Esophagus (tissue), 2 donors: ENCODE measurements around the gene CA5A. TPM values are rescaled to one million over a fixed set of nuclear protein-coding genes. Genes with fewer than 3 reads are reported as not detected.
A peak's percentile ranks its signal among the peaks of the same experiment; 100 is the strongest.

ENCODE experiments used
- H3K27ac ChIP-seq, 2 donors: one replicate each; pipeline ENCODE4 v1.5.1; 2013; ENCODE audit warnings: low read depth in 2 of 2, mild to moderate bottlenecking in 2 of 2, inconsistent platforms in 1 of 2, low read length in 1 of 2, moderate library complexity in 1 of 2
- H3K27me3 ChIP-seq, 2 donors: one replicate each; pipeline ENCODE4 v1.6.1; 2013; ENCODE audit warnings: low read length in 2 of 2, control low read depth in 1 of 2, mild to moderate bottlenecking in 1 of 2; ENCODE audit not compliant: insufficient read depth in 2 of 2, control insufficient read depth in 1 of 2
- H3K36me3 ChIP-seq, 2 donors: one replicate each; pipeline ENCODE4 v1.6.1; 2013; ENCODE audit warnings: low read length in 1 of 2; ENCODE audit not compliant: control insufficient read depth in 2 of 2, insufficient read depth in 2 of 2
- H3K4me1 ChIP-seq, 2 donors: one replicate each; pipeline ENCODE4 v1.6.1; 2013; ENCODE audit warnings: low read length in 1 of 2; ENCODE audit not compliant: control insufficient read depth in 2 of 2, insufficient read depth in 2 of 2
- H3K4me3 ChIP-seq, 2 donors: one replicate each; pipeline ENCODE4 v1.5.1; 2013; ENCODE audit warnings: low read length in 2 of 2, mild to moderate bottlenecking in 2 of 2, low read depth in 1 of 2, moderate library complexity in 1 of 2
- H3K9me3 ChIP-seq, 2 donors: one replicate each; pipeline ENCODE4 v1.6.1; 2013; ENCODE audit warnings: mild to moderate bottlenecking in 2 of 2, low read depth in 1 of 2, low read length in 1 of 2, moderate library complexity in 1 of 2; ENCODE audit not compliant: control insufficient read depth in 2 of 2, insufficient read depth in 1 of 2
- WGBS, 2 donors: extraction: QIAGEN DNeasy Blood & Tissue Kit; methylation state at CpG; one replicate each; pipeline ENCODE4 v1.1.7; 2013; 5-methylcytosine and 5-hydroxymethylcytosine counted together
- polyA plus RNA-seq, 2 donors: library from polyadenylated mRNA; stranded (reverse); fragments of 200-250 nt; gene quantifications; one replicate each; pipeline ENCODE4 v1.2.3, GENCODE V29; 2013
- donor health status: healthy with polysubstance abuse.
- donor health status: Bipolar disorder and iron deficiency.

CA5A gene
- polyA plus RNA-seq, 2 donors = not detected

DNA sequence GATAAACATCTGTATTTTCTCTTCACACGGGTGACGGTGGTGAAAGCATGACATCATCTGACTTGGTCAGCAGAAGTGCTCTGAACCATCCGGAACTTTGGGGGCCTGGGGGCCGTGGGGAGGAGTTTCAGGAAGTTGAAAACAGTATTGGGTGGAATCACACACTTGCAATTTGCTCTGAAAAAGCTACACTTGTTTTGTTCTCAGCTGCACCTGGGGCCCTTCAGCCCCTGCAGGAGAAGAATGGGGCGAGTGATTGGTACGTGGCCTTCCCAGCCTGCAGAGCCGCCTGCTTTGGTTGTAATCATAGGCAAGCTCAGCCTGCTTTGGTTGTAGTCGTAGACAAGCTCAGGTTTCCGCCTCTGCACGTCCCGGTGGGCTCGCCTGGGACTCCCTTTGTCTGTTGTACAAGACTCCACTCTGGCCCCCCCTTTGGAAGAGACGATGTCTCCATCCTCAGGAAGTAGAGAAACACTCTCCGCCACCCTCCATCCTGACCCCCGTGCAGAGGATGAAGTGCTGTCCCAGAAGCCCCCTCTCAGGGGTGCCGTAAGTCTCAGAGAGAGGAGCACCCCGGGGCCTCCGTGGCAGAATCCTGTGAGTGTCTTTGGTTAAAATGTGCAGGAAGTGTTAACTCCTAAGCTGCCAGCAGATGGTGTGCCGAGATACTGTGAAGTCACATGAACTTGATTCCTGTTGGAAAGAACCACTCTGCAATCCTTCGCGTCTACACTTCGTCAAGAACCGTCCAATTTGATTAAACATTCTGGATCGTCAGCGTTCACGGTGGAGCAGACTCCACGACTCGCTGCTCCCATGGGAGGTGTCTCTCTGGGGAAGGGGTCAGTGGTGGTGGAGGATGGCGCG is 20.3 kb upstream of the CA5A start:
- Histone ChIP-seq H3K4me3 (no peak overlapping the region), H3K4me1 (peaks cover 2 to 7% of the 10 kb centered on the region in 2 donors), H3K27me3 (no peaks in the 10 kb centered on the region), H3K36me3 (peaks cover 0 to 11% of the 10 kb centered on the region in 2 donors), H3K9me3 (peaks cover 0 to 3% of the 10 kb centered on the region in 2 donors), H3K27ac (peak overlapping the region; percentile 9 to 47)
- 48 to 51% methylated on average over 30 of the region's 30 CpGs for WGBS, 2 donors

DNA sequence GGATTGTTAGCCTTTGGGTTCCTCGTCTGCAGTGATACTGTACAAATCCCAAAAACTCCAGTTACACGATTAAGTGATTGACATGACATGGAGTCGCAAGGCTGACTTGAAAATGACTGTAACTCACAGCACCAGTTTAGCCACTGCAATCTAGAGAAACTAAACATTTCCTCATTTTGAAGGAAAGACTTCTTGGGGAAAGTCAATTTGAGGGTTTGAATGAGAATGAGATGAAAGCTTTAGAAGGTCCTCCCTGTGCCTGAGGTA is 19.7 kb upstream of the CA5A start:
- Histone ChIP-seq H3K36me3 (peaks cover 0 to 11% of the 10 kb centered on the region in 2 donors), H3K27me3 (no peaks in the 10 kb centered on the region), H3K4me3 (no peak overlapping the region), H3K27ac (peak overlapping the region; percentile 9 to 52), H3K4me1 (peaks cover 2 to 7% of the 10 kb centered on the region in 2 donors), H3K9me3 (peaks cover 0 to 3% of the 10 kb centered on the region in 2 donors)
- 59 to 62% methylated on average over 3 of the region's 3 CpGs for WGBS, 2 donors

DNA sequence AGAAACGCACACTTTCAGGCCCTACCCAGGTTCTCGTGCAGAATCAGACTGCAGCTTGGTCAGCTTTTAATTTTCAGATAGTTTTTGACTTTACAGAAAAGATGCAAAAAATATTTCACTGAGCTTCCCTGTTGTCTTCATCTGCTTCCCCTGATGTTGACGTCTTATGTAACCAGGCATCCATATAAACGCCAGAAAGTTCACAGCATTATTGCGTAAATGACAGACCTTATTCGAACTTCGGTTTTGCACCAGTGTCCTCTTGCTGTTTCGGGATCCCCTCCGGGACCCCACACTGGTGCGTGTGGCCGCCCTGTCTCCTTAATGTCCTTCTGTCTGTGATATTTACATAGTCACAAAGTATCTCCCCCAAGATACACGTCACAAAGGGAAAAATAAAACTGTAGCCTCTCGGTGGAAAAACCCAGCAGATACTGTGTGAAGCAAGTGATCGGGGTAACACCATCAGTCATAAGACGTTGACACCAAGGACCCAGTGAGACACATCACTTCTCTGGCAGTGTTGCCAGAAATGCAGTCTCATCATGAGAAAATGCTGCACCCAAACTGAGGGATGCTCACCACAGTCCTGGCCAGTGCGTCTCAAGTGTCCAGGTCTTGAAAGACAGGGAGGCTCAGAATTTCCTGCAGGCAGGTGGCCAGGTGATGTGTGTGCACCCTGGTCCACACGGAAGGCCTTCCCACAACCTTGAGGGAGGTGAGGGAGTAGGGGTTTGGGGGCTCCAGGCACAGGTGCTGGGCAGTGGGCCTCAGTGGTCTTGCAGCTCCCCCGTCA is 19.2 kb upstream of the CA5A start:
- H3K4me3 ChIP-seq = no peak overlapping the region
- peak overlapping the region in 1 of 2 donors; percentile 52 for H3K27ac ChIP-seq
- no peaks in the 10 kb centered on the region for H3K27me3 ChIP-seq
- peaks cover 0 to 3% of the 10 kb centered on the region in 2 donors for H3K9me3 ChIP-seq
- H3K4me1 ChIP-seq = peaks cover 2 to 7% of the 10 kb centered on the region in 2 donors
- 82 to 83% methylated on average over 18 of the region's 18 CpGs for WGBS, 2 donors
- H3K36me3 ChIP-seq = peaks cover 0 to 11% of the 10 kb centered on the region in 2 donors

DNA sequence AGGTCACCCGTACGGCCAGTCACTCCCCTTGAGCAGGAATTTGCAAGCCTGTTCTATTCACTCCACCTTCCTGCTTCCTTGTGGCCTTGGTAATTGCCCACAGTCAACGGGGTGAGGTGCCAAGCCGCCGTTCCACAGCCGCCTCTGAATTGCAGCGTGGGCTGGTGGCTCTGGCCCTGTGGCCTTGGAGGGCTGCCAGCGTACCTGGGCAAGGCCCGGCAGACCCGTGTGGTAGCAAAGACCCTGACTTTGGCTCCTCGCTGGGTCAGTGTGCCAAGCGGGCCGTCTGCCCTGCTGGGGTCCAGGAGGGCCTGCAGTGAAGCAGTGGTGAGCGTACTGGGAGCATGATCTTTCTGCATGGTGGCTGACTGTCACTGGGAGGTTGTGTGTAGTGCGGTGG is 18.5 kb upstream of the CA5A start:
- Histone ChIP-seq H3K9me3 (peaks cover 0 to 3% of the 10 kb centered on the region in 2 donors), H3K27ac (peak overlapping the region in 1 of 2 donors; percentile 6), H3K36me3 (peaks cover 0 to 11% of the 10 kb centered on the region in 2 donors), H3K4me3 (no peak overlapping the region), H3K4me1 (peaks cover 2 to 7% of the 10 kb centered on the region in 2 donors), H3K27me3 (no peaks in the 10 kb centered on the region)
- WGBS, 2 donors = 53 to 65% methylated on average over 15 of the region's 15 CpGs

DNA sequence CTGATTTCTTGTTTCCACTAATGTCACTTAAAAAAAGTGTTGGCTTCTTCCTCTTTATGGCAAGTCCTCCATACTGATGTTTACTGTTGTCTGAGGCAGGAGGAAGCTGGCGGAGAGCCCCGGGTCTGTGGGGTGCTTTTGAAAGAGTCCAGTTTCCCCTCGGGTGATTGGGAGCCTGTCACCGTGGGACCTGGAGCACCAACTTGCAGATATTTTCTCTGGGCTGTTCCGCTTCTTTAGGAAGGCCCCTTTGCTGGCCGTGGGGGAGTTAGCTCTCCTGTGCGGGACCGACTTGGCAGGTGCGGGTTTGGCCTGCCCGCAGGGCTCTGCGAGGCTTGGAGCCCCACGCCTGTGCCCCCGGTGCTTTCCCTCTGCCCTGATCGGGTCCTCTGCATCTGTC is 18.0 kb upstream of the CA5A start:
- Histone ChIP-seq H3K27me3 (no peaks in the 10 kb centered on the region), H3K9me3 (peaks cover 0 to 3% of the 10 kb centered on the region in 2 donors), H3K27ac (peak overlapping the region; percentile 45 to 54), H3K4me1 (peaks cover 2 to 7% of the 10 kb centered on the region in 2 donors), H3K4me3 (no peak overlapping the region), H3K36me3 (peaks cover 0 to 11% of the 10 kb centered on the region in 2 donors)
- WGBS, 2 donors = 70 to 72% methylated on average over 14 of the region's 14 CpGs

DNA sequence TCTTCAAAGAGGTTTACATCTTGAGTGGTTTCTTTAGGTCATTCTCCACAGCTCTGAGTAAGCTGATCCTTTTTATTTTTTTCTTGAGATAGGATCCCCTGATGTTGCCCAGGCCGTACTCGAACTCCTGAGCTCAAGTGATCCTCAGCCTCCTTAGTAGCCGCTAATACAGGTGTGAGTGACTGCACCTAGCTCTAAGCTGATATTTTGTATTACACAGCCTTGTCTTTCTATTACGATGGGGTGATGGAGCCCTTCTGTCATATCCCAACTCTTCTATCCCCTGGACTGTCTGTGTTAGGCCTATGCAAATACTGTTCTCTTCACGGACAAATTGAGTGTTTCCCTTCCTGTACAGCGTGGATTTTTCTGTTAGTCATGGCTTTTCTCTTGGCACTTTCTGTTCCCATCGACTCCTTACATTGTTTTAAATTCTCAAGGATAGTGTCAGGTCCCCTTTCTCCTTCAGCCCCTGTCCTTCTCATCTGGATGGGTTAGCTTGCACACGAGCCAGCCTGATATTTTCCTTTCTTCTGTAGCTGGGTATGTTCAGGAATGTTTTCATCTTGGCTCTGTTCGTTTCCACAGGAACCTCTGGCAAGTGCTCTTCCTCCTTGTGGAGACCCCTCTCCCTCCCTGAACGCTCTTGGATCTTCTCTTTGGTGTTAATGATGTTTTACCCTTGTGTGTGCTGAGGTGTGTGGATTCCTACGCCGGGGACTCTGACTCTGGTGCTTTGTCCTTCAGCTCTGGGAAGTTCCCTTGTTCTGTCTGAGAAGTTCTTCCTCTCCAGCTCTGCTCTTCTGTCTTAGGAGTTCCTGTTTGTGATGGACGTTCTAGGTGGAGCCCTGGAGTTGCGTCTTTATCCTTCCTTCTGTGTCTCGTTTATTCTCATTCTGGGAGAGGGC is 17.2 kb upstream of the CA5A start:
- H3K27me3 ChIP-seq = no peaks in the 10 kb centered on the region

DNA sequence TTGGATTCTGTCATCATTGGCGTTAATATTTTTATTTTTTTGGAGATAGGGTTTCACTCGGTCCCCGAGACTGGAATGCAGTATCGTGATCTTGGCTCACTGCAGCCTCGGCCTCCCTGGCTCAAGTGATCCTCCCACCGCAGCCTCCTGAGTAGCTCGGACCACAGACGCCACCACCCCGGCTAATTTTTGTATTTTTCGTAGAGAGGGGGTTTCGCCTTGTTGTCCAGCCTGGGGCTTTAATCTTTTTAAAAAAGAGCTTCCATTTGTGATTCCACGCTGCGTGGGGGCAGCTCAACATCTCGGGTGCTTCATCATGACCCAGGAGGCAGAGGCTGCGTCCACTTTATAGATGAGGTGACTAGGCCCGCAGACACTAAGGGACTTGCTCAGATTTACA is 16.4 kb upstream of the CA5A start:
- WGBS, 2 donors = 91% methylated on average over 16 of the region's 16 CpGs
- Histone ChIP-seq H3K27ac (no peak overlapping the region), H3K27me3 (no peaks in the 10 kb centered on the region), H3K4me1 (peaks cover 2 to 7% of the 10 kb centered on the region in 2 donors), H3K4me3 (no peak overlapping the region), H3K36me3 (peaks cover 0 to 9% of the 10 kb centered on the region in 2 donors), H3K9me3 (peaks cover 0 to 3% of the 10 kb centered on the region in 2 donors)

More for the DNA sequence above, 17.2 kb upstream of the CA5A start:
- H3K4me1 ChIP-seq = peaks cover 2 to 7% of the 10 kb centered on the region in 2 donors
- WGBS, 2 donors = 64 to 66% methylated on average over 15 of the region's 15 CpGs
- H3K36me3 ChIP-seq = peaks cover 0 to 9% of the 10 kb centered on the region in 2 donors
- H3K4me3 ChIP-seq = no peak overlapping the region
- H3K9me3 ChIP-seq = peaks cover 0 to 3% of the 10 kb centered on the region in 2 donors
- peak overlapping the region; percentile 6 to 59 for H3K27ac ChIP-seq

DNA sequence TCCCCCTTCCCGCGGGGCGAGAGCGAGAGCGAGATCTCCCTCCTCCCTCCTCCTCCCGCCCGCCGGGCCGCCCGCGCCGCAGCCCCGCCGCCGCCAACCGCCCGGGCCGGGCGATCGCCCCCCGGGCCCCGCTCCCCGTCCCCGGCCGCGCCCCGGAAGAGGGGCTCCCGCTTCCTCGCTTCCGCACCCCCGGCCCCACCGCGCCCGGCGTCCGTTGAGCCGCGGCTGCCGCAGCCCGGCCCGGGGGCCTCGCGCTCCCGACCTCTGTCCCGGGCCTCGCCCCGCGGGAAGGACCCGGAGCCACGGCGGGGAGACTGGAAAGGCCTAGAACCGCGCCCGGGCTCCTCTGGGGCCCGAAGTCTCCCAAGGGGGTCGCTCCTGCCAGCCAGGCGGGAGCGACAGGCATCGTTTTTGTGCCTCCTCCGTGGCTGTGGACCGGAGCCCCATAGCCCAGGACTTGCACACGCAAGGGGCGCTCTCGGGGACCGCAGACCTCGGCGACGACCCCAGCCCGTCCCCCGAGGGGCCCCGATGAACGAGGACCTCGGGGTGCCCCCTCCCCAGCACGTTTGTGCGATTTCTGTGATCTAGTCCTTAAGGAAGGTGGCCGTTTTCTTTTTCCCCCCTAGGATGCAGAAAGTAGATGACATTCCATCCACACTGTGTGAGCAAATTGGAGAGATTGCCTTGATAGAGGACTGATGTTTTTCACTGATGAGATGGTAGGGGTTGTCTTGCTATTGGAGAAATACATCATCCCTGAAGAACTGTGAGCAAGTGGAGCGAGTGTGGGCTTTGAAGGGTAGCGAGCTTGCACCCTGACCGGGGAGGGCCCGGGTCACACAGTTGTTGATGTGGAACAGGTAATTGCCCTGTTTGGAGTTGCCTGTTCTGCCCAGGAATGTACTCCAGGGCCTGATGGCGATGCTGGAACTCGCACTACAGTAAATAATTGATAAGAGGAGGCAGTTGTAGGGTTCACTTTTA is 15.5 kb upstream of the CA5A start:
- H3K27ac ChIP-seq = peak overlapping the region; percentile 91 to 93
- 2 to 4% methylated on average over 52 to 82 of the region's 82 CpGs for WGBS, 2 donors

More for the DNA sequence above, 15.5 kb upstream of the CA5A start:
- H3K4me1 ChIP-seq = peaks cover 2 to 7% of the 10 kb centered on the region in 2 donors
- peaks cover 0 to 4% of the 10 kb centered on the region in 2 donors for H3K36me3 ChIP-seq
- no peaks in the 10 kb centered on the region for H3K27me3 ChIP-seq
- H3K4me3 ChIP-seq = peak overlapping the region; percentile 80 to 94
- H3K9me3 ChIP-seq = peaks cover 0 to 3% of the 10 kb centered on the region in 2 donors
